Naive thymus-derived CD8-positive, alpha-beta T cell (primary cell): Measurements from ENCODE around the gene SMLR1. TPM values are rescaled to one million over a fixed set of nuclear protein-coding genes. Genes with fewer than 3 reads are reported as not detected.

ENCODE experiments used
- ATAC-seq, 2 donors: fragments of 150-1000 bp; cut with Tn5 transposase in 1 of 2; sonication (Bioruptor Pico), chemical (Tn5 transposase) in 1 of 2; 1 replicate in 1 of 2; 2 replicates in 1 of 2; pipeline ENCODE4 v1.10.0; 2021; ENCODE audit warnings: mild to moderate bottlenecking in 2 of 2, moderate library complexity in 2 of 2
- POLR2A ChIA-PET: fragments of 350-600 bp; sonication (Branson Sonifier 250); formaldehyde crosslinking; loops from one replicate; lab custom pipeline; 2021; ENCODE audit warnings: antibody characterized with exemption; lab: Charles Lee
- DNase-seq, 10 donors: peaks; one replicate each; pipeline versions ENCODE4 v3.0.0 to v3.0.0-alpha.2; 2020 to 2022
- H3K27ac Mint-ChIP-seq, 10 donors: one replicate each; pipeline ENCODE4 v1.8.0; 2020 to 2022; ENCODE audit warnings: mild to moderate bottlenecking in 10 of 10, mixed read lengths in 10 of 10, moderate library complexity in 4 of 10, inconsistent platforms in 1 of 10
- H3K27me3 Mint-ChIP-seq, 5 donors: one replicate each; pipeline ENCODE4 v1.8.0; 2021 to 2022; ENCODE audit warnings: mixed read lengths in 5 of 5
- H3K36me3 Mint-ChIP-seq, 3 donors: one replicate each; pipeline ENCODE4 v1.8.0; 2020 to 2022; ENCODE audit warnings: mixed read lengths in 3 of 3, mild to moderate bottlenecking in 2 of 3, inconsistent platforms in 1 of 3
- H3K4me1 Mint-ChIP-seq, 4 donors: one replicate each; pipeline ENCODE4 v1.8.0; 2021 to 2022; ENCODE audit warnings: mixed read lengths in 4 of 4
- H3K4me3 Mint-ChIP-seq, 10 donors: one replicate each; pipeline ENCODE4 v1.8.0; 2020 to 2022; ENCODE audit warnings: mild to moderate bottlenecking in 10 of 10, mixed read lengths in 10 of 10, moderate library complexity in 6 of 10, inconsistent platforms in 1 of 10
- H3K9me3 Mint-ChIP-seq, 9 donors: one replicate each; pipeline ENCODE4 v1.8.0; 2020 to 2022; ENCODE audit warnings: mixed read lengths in 9 of 9, mild to moderate bottlenecking in 3 of 9, inconsistent platforms in 1 of 9, moderate library complexity in 1 of 9
- polyA plus RNA-seq, 3 donors: library from polyadenylated mRNA; unstranded; fragments of 300-500 nt; fragmentation: Illumina TruSeq; gene quantifications; one replicate each; pipeline ENCODE4 v1.2.3, GENCODE V29; 2021
- total RNA-seq, 8 experiments: library from RNA in 2 of 8; stranded (reverse) in 2 of 8; gene quantifications; one replicate each; pipeline ENCODE4 v1.2.3 and lab custom pipeline; 2021 to 2026

SMLR1 gene
- total and polyA plus RNA-seq, 5 experiments from 2014 or later, result not detected

- Mint-ChIP-seq H3K9me3 (no peaks in the 10 kb centered on the region), H3K4me3 (no peak overlapping the region), H3K27ac (no peak overlapping the region), H3K36me3 (peaks cover 0 to 3% (median 0%) of the 10 kb centered on the region in 3 donors), H3K4me1 (peaks cover 2 to 13% (median 6%) of the 10 kb centered on the region in 4 donors), H3K27me3 (peaks cover 0 to 2% (median 0%) of the 10 kb centered on the region in 5 donors)
- POLR2A ChIA-PET, result no interaction called here
- DNase-seq (no peak), ATAC-seq (no peak)
These were observed 2.2 kb downstream of the SMLR1 start for GRCh38 chr6:130829333-130829910.

GRCh38 chr6:130831607-130832006 is 4.4 kb downstream of the SMLR1 start:
- no peaks in the 10 kb centered on the region for H3K9me3 Mint-ChIP-seq
- POLR2A ChIA-PET, result no interaction called here
- H3K4me1 Mint-ChIP-seq, result no peaks in the 10 kb centered on the region
- peaks cover 0 to 3% (median 0%) of the 10 kb centered on the region in 3 donors for H3K36me3 Mint-ChIP-seq
- H3K27me3 Mint-ChIP-seq, result peaks cover 0 to 2% (median 0%) of the 10 kb centered on the region in 5 donors
- ATAC-seq, result no peak
- DNase-seq, result no peak
- H3K27ac Mint-ChIP-seq, result no peak overlapping the region
- no peak overlapping the region for H3K4me3 Mint-ChIP-seq

DNA sequence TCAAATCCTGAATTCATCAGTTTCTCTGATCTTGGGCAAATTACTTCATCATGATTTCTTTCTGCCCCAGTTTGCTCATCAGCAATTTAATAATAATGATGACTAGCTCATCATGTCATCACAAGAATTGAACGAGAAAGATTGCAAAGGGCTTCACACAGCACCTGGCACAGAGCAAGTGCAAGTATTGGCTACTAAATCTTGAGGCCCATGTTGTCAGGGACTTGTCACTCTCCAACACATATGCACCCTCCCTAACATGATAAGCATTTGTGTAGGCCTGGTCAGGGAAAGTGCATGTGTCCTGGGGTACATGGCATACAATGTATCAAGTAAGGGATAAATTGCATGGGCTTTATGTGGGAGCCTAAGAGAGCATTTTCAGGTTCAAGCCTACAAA is 6.4 kb downstream of the SMLR1 start:
- ATAC-seq, result no peak
- H3K27ac Mint-ChIP-seq, result no peak overlapping the region
- no peaks in the 10 kb centered on the region for H3K9me3 Mint-ChIP-seq
- no peak overlapping the region for H3K4me3 Mint-ChIP-seq
- no peaks in the 10 kb centered on the region for H3K4me1 Mint-ChIP-seq
- peaks cover 0 to 2% (median 0%) of the 10 kb centered on the region in 5 donors for H3K27me3 Mint-ChIP-seq
- no peak for DNase-seq
- POLR2A ChIA-PET, result interaction anchor here (0.6 kb wide), 1 partner anchor 246 kb away, joined by 3 read pairs; no protein-coding TSS in a partner anchor
- H3K36me3 Mint-ChIP-seq, result peaks cover 0 to 3% (median 0%) of the 10 kb centered on the region in 3 donors

- H3K36me3 Mint-ChIP-seq, result peaks cover 0 to 3% (median 0%) of the 10 kb centered on the region in 3 donors
- H3K4me3 Mint-ChIP-seq, result no peak overlapping the region
- no peak for DNase-seq
- no peaks in the 10 kb centered on the region for H3K4me1 Mint-ChIP-seq
- POLR2A ChIA-PET, result interaction anchor here (0.6 kb wide), 1 partner anchor 245 kb away, joined by 3 read pairs; no protein-coding TSS in a partner anchor
- no peak overlapping the region for H3K27ac Mint-ChIP-seq
- no peaks in the 10 kb centered on the region for H3K9me3 Mint-ChIP-seq
- no peak for ATAC-seq
- peaks cover 0 to 2% (median 0%) of the 10 kb centered on the region in 5 donors for H3K27me3 Mint-ChIP-seq
These were observed 7.5 kb downstream of the SMLR1 start for GRCh38 chr6:130834482-130835251.

DNA sequence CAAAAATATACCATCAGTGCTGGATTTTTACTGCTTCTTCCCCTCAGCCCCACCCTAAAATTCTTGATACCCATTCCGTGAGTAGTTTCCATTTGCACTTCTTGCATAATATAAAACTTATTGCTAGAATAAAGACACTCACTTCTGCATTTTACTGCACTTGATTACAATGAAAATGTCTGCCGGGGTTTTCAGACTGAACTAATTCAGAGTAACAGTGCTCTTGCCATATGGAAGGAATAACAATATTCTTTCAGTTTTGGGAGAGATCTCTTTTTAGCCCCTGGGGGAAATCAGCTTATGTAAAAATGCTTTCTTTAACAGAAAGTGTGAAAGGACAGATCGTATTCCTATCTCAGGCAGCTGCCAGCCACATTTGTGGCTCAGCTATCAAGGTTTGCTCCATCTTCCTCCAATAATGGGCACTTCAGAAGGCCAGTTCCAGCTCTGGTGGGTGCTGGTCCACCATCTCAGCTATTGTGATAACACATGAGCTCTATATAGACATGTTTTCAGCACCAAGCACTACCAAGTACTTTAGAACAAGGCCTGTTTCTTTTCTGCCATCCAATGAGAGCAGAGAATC is 8.9 kb downstream of the SMLR1 start:
- Mint-ChIP-seq H3K27ac (no peak overlapping the region), H3K9me3 (no peaks in the 10 kb centered on the region), H3K27me3 (no peaks in the 10 kb centered on the region), H3K36me3 (no peaks in the 10 kb centered on the region), H3K4me1 (peaks cover 0 to 2% (median 0%) of the 10 kb centered on the region in 4 donors), H3K4me3 (no peak overlapping the region)
- DNase-seq (no peak), ATAC-seq (no peak)
- POLR2A ChIA-PET, result no interaction called here

GRCh38 chr6:130837067-130837466 is 9.9 kb downstream of the SMLR1 start:
- POLR2A ChIA-PET, result no interaction called here
- peaks cover 0 to 2% (median 0%) of the 10 kb centered on the region in 4 donors for H3K4me1 Mint-ChIP-seq
- H3K36me3 Mint-ChIP-seq, result no peaks in the 10 kb centered on the region
- H3K27ac Mint-ChIP-seq, result no peak overlapping the region
- no peak for DNase-seq
- no peaks in the 10 kb centered on the region for H3K9me3 Mint-ChIP-seq
- no peaks in the 10 kb centered on the region for H3K27me3 Mint-ChIP-seq
- H3K4me3 Mint-ChIP-seq, result no peak overlapping the region
- ATAC-seq, result no peak

DNA sequence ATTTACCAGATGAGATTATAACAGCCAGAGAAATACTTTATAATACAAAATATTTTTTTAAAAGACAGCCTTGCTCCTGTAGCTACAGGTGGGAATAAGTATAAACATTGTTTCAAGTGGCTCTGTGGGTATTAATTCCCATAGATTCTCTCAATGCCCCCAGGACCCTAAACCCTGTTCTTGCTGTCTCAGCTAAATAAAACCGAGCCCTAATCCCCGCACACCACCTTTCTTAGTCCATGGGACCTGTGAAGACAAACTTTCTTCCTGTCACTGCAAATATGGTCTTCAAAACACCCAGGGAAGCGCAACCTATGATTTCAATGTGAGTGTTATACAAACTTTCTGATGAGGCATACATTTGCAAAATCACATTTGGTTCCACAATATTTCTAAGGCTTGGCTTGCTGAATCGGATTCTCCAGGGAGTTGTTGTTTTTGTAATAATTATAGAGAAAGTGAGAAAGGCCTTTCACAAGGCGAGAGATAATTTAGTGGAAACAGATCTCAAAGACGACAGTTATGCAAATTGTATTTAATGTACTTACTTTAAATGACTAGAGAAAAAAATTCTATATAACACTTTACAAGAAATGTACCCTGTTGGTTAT is 11.1 kb downstream of the SMLR1 start:
- Mint-ChIP-seq H3K36me3 (no peaks in the 10 kb centered on the region), H3K4me3 (no peak overlapping the region), H3K4me1 (peaks cover 0 to 2% (median under 1%) of the 10 kb centered on the region in 4 donors), H3K9me3 (no peaks in the 10 kb centered on the region), H3K27me3 (no peaks in the 10 kb centered on the region), H3K27ac (no peak overlapping the region)
- POLR2A ChIA-PET, result no interaction called here
- ATAC-seq, result no peak
- DNase-seq, result no peak

GRCh38 chr6:130838951-130839350 is 11.7 kb downstream of the SMLR1 start:
- DNase-seq (no peak), ATAC-seq (no peak)
- H3K4me1 Mint-ChIP-seq, result peaks cover 0 to 2% (median 1%) of the 10 kb centered on the region in 4 donors
- no peak overlapping the region for H3K27ac Mint-ChIP-seq
- no peaks in the 10 kb centered on the region for H3K9me3 Mint-ChIP-seq
- POLR2A ChIA-PET, result no interaction called here
- H3K36me3 Mint-ChIP-seq, result no peaks in the 10 kb centered on the region
- H3K4me3 Mint-ChIP-seq, result no peak overlapping the region
- H3K27me3 Mint-ChIP-seq, result no peaks in the 10 kb centered on the region

DNA sequence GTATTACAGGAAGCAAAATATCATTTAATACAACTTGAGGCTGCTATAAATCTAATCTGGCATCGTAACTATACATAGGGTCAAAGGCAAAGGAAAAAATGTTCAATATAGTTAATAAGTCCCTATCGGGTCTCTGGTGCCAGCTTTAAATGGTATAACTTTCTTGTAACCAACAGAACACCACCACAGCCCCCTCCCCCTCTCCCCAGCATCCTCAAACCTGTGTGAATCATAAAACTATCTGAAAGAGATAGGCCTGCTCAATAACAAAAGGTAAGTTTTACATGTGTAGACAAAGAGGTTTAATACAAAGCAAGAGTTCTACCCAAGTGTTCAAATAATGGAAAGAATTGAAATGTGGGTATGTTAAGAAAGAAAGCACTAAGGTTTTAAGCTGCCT is 12.2 kb downstream of the SMLR1 start:
- Mint-ChIP-seq H3K9me3 (no peaks in the 10 kb centered on the region), H3K36me3 (no peaks in the 10 kb centered on the region), H3K4me3 (no peak overlapping the region), H3K27me3 (no peaks in the 10 kb centered on the region), H3K4me1 (peaks cover 0 to 2% (median 1%) of the 10 kb centered on the region in 4 donors), H3K27ac (no peak overlapping the region)
- DNase-seq (no peak), ATAC-seq (no peak)
- POLR2A ChIA-PET, result no interaction called here

GRCh38 chr6:130840050-130840449 is 12.8 kb downstream of the SMLR1 start:
- no peak for DNase-seq
- Mint-ChIP-seq H3K9me3 (no peaks in the 10 kb centered on the region), H3K4me3 (no peak overlapping the region), H3K36me3 (no peaks in the 10 kb centered on the region), H3K27me3 (no peaks in the 10 kb centered on the region), H3K27ac (no peak overlapping the region), H3K4me1 (peaks cover 0 to 2% (median 1%) of the 10 kb centered on the region in 4 donors)
- POLR2A ChIA-PET, result no interaction called here
- no peak for ATAC-seq

DNA sequence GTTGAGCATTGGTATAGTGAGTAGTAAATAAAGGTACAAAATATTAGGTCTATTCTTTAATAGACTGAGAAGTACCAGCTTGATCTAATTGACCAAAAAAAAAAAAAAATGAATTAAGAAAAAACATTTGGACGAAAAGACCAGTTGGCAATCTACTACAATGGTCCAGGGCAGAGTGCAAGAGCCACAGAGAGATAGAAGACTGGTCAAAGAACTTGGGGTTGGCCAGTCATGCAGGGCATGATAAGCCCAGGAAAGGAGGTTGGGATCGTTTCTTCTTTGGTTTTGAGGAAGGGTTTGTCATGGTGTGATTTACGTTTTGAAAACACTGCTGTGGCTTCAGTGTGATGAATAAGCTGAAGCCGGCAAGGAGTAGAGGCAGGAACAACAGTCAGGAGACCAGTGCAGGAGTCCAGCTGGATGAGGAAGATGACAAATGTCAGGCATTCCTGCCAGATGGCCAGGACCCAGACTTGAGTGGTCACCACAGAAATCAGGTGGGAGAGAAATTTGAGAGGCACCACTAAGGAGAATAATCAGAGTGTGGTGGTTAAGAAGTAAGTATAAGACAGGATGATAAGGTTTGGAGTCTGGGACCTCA is 14.0 kb downstream of the SMLR1 start:
- POLR2A ChIA-PET, result no interaction called here
- no peaks in the 10 kb centered on the region for H3K27me3 Mint-ChIP-seq

DNA sequence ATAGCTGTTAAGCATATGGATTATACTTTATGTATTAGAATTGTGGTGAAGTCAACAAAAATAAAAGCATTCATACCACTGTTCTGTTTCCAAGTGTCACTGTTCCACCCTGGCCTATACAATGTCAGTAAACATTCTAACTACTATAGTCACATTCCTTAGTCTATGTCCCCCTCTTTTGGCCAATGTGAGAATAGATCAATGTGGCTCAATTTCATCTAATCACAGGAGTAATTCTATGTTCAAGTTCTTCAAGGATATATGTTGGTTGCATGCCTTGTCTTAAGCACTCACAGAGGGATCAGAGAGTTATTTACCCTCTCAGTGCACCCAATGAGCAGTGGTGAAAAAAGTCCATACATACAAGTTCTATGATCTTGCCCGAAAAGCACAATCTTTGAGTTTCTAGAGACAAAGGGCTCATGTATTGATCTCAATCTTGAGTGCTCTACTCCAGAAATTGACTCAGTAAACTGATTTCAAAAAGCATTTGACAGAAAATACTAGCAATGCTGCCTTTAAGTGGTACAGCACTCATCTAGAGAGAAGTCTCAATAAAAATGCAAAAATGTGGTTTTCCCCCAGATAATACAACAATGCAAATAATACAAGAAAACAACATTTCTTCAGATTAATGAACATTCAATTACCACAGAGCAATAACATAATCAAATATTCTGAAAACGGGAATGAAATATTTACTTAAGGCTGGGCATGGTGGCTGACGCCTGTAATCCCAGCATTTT is 16.5 kb downstream of the SMLR1 start:
- H3K36me3 Mint-ChIP-seq, result no peaks in the 10 kb centered on the region
- ATAC-seq (peak; percentile 68 to 72), DNase-seq (peak in 5 of 10 donors; percentile 13 to 67 (median 65))
- H3K4me3 Mint-ChIP-seq, result no peak overlapping the region
- H3K27me3 Mint-ChIP-seq, result no peaks in the 10 kb centered on the region
- POLR2A ChIA-PET, result no interaction called here
- H3K9me3 Mint-ChIP-seq, result no peaks in the 10 kb centered on the region
- no peak overlapping the region for H3K27ac Mint-ChIP-seq
- peaks cover 0 to 9% (median 3%) of the 10 kb centered on the region in 4 donors for H3K4me1 Mint-ChIP-seq

More for the DNA sequence above, 14.0 kb downstream of the SMLR1 start:
- H3K36me3 Mint-ChIP-seq, result no peaks in the 10 kb centered on the region
- H3K4me1 Mint-ChIP-seq, result peaks cover 0 to 2% (median 1%) of the 10 kb centered on the region in 4 donors
- H3K9me3 Mint-ChIP-seq, result no peaks in the 10 kb centered on the region
- H3K4me3 Mint-ChIP-seq, result no peak overlapping the region
- no peak for ATAC-seq
- peak overlapping the region in 1 of 10 donors; percentile 23 for H3K27ac Mint-ChIP-seq
- DNase-seq, result no peak
